ENCODE results near the gene INTS2.

GRCh38 chr17:61827649-61828395 is 100.0 kb downstream of the INTS2 start:
- TF ChIP-seq EZH2 (IDR thresholded peaks at IDR 0.05) (no peak), CTCF (IDR thresholded peaks at IDR 0.05) (no peak), EZH2phosphoT487 (IDR thresholded peaks at IDR 0.05) (no peak)
